Liver (tissue), 9 donors: Measurements from ENCODE around the gene AP1S1. TPM values are rescaled to one million over a fixed set of nuclear protein-coding genes. Genes with fewer than 3 reads are reported as not detected.

Experiments
- DNase-seq: peaks from one replicate; pipeline ENCODE4 v3.0.0-alpha.2; 2017; ENCODE audit warnings: low spot score
- H3K27ac ChIP-seq, 2 donors: one replicate each; pipeline ENCODE4 v1.7.0; 2013; ENCODE audit warnings: inconsistent platforms in 2 of 2, low read length in 2 of 2, control low read depth in 1 of 2, low read depth in 1 of 2, mild to moderate bottlenecking in 1 of 2
- H3K27me3 ChIP-seq, 4 donors: one replicate each; pipeline versions ENCODE4 v1.6.1 to v1.7.0; 2013; ENCODE audit warnings: low read length in 3 of 4, inconsistent platforms in 1 of 4, mild to moderate bottlenecking in 1 of 4, moderate library complexity in 1 of 4; ENCODE audit not compliant: control insufficient read depth in 4 of 4, insufficient read depth in 4 of 4
- H3K36me3 ChIP-seq, 4 donors: one replicate each; pipeline versions ENCODE4 v1.6.1 to v1.7.0; 2013; ENCODE audit warnings: low read length in 3 of 4, mild to moderate bottlenecking in 3 of 4, low read depth in 1 of 4, moderate library complexity in 1 of 4; ENCODE audit not compliant: control insufficient read depth in 4 of 4, insufficient read depth in 3 of 4
- H3K4me1 ChIP-seq, 4 donors: one replicate each; pipeline versions ENCODE4 v1.6.1 to v1.7.0; 2013; ENCODE audit warnings: low read length in 3 of 4, mild to moderate bottlenecking in 3 of 4, moderate library complexity in 1 of 4; ENCODE audit not compliant: control insufficient read depth in 4 of 4, insufficient read depth in 4 of 4
- H3K4me3 ChIP-seq, 3 donors: one replicate each; pipeline versions ENCODE4 v1.6.1 to v1.7.0; 2013; ENCODE audit warnings: low read length in 3 of 3, control low read depth in 1 of 3, low read depth in 1 of 3, mild to moderate bottlenecking in 1 of 3
- H3K9ac ChIP-seq, 2 donors: one replicate each; pipeline ENCODE4 v1.7.0; 2013; ENCODE audit warnings: low read length in 2 of 2, mild to moderate bottlenecking in 2 of 2, moderate library complexity in 2 of 2, control low read depth in 1 of 2, low read depth in 1 of 2
- H3K9me3 ChIP-seq, 4 donors: one replicate each; pipeline versions ENCODE4 v1.6.1 to v1.7.0; 2013; ENCODE audit warnings: low read length in 3 of 4; ENCODE audit not compliant: control insufficient read depth in 4 of 4
- EGR1 ChIP-seq, 2 donors: IDR thresholded peaks; 2 replicates each; pipeline ENCODE4 v1.6.1; 2016 to 2018; ENCODE audit warnings: antibody characterized with exemption in 2 of 2, low read depth in 2 of 2
- FOXA2 ChIP-seq: IDR thresholded peaks from 2 replicates; pipeline ENCODE4 v1.6.1; 2016; ENCODE audit warnings: antibody characterized with exemption
- GABPA ChIP-seq, 2 donors: IDR thresholded peaks in 1 of 2; conservative IDR thresholded peaks in 1 of 2; 2 replicates each; pipeline ENCODE4 v1.6.1; 2016; ENCODE audit warnings: antibody characterized with exemption in 2 of 2, mild to moderate bottlenecking in 1 of 2, moderate library complexity in 1 of 2
- HNF4A ChIP-seq, 2 donors: conservative IDR thresholded peaks; 2 replicates each; pipeline ENCODE4 v1.6.1; 2016; ENCODE audit warnings: antibody characterized with exemption in 2 of 2, mild to moderate bottlenecking in 2 of 2
- HNF4G ChIP-seq: IDR thresholded peaks from 2 replicates; pipeline ENCODE4 v1.6.1; 2016; ENCODE audit warnings: antibody characterized with exemption
- JUND ChIP-seq, 2 donors: IDR thresholded peaks; 2 replicates each; pipeline ENCODE4 v1.6.1; 2016; ENCODE audit warnings: antibody characterized with exemption in 2 of 2
- NR2F2 ChIP-seq: IDR thresholded peaks from 2 replicates; pipeline ENCODE4 v1.6.1; 2016; ENCODE audit warnings: antibody characterized with exemption
- RAD21 ChIP-seq, 2 donors: IDR thresholded peaks; 2 replicates each; pipeline ENCODE4 v1.6.1; 2016; ENCODE audit warnings: antibody characterized with exemption in 2 of 2, mild to moderate bottlenecking in 2 of 2
- RXRA ChIP-seq, 2 donors: IDR thresholded peaks; 2 replicates each; pipeline ENCODE4 v1.6.1; 2017 to 2018; ENCODE audit warnings: antibody characterized with exemption in 2 of 2, mild to moderate bottlenecking in 1 of 2
- SP1 ChIP-seq: IDR thresholded peaks from 2 replicates; pipeline ENCODE4 v1.6.1; 2018; ENCODE audit warnings: antibody characterized with exemption, mild to moderate bottlenecking
- TAF1 ChIP-seq: conservative IDR thresholded peaks from 2 replicates; pipeline ENCODE4 v1.6.1; 2016; ENCODE audit warnings: antibody characterized with exemption, mild to moderate bottlenecking
- YY1 ChIP-seq: IDR thresholded peaks from 2 replicates; pipeline ENCODE4 v1.6.1; 2016; ENCODE audit warnings: antibody characterized with exemption, mild to moderate bottlenecking
- WGBS: extraction: QIAGEN DNeasy Blood & Tissue Kit; methylation state at CpG from one replicate; pipeline ENCODE4 v1.1.7; 2013; 5-methylcytosine and 5-hydroxymethylcytosine counted together
- polyA plus RNA-seq, 2 donors: library from polyadenylated mRNA; stranded (reverse) in 1 of 2; unstranded in 1 of 2; fragments of 200-250 nt in 1 of 2; fragments of >200 nt in 1 of 2; fragmentation: Nextera tagmentation in 1 of 2; extraction: Ambion mirVana in 1 of 2; gene quantifications; one replicate each; pipeline versions ENCODE4 v1.2.1 to v1.2.3, GENCODE V29; 2013 to 2015
- total RNA-seq, 2 donors: library from RNA; depleted of rRNA; stranded (reverse); fragments of >200 nt; gene quantifications; one replicate each; pipeline ENCODE4 v1.2.3, GENCODE V29; 2014
- TF ChIP-seq, protein P1 (sequence below): IDR thresholded peaks from 2 replicates; pipeline ENCODE4 v1.6.1; 2016; ENCODE audit warnings: antibody characterized with exemption
- TF ChIP-seq, protein P2 (sequence below): IDR thresholded peaks from 2 replicates; pipeline ENCODE4 v1.6.1; 2016; ENCODE audit warnings: antibody characterized with exemption
- TF ChIP-seq, protein P3 (sequence below): IDR thresholded peaks from 2 replicates; pipeline ENCODE4 v1.6.1; 2016; ENCODE audit warnings: antibody characterized with exemption, mild to moderate bottlenecking
- TF ChIP-seq, protein P4 (sequence below): IDR thresholded peaks from 2 replicates; pipeline ENCODE4 v1.6.1; 2016; ENCODE audit warnings: antibody characterized with exemption
- donor health status: healthy.
- donor health status: healthy.
- donor health status: healthy.
- donor health status: healthy.
- donor health status: healthy.

The AP1S1 gene
- total and polyA plus RNA-seq, 4 donors: 13.8 to 25.7 (median 22.0) TPM

DNA sequence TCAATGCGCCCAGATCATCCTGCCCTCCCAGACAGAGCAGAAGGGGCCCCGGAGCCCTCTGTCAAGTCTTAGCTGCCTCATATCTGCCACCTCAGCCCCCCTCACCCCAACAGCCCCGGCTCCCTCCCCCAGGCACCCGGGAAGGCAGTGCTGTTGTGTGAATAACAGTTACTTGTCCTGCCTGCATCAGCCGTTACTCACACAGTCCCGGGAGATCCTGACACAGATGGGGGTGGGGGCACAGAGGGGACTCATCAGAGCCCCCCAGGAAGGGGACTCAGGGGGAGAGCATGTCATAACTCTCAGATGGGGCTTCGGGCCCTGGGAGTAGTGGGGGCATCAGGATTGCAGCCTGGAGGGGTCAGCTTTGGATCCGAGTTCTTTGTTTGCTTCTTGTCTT is 39.8 kb upstream of the AP1S1 start:
- no peak for DNase-seq
- no peaks in the 10 kb centered on the region for H3K27me3 ChIP-seq
- no peaks in the 10 kb centered on the region for H3K36me3 ChIP-seq
- H3K4me3 ChIP-seq: no peak overlapping the region
- no peaks in the 10 kb centered on the region for H3K9me3 ChIP-seq
- no peaks in the 10 kb centered on the region for H3K4me1 ChIP-seq
- H3K9ac ChIP-seq: no peak overlapping the region
- no peak overlapping the region for H3K27ac ChIP-seq
- TF ChIP-seq YY1 (no peak), HNF4G (no peak), RXRA (IDR thresholded peaks at IDR 0.05) (no peak), EGR1 (IDR thresholded peaks at IDR 0.05; ENCODE audit: low read depth in 2 of 2) (no peak), NR2F2 (no peak), HNF4A (conservative IDR thresholded peaks at IDR 0.05) (no peak), JUND (IDR thresholded peaks at IDR 0.05) (no peak), FOXA2 (no peak), TAF1 (no peak), GABPA (IDR thresholded peaks at IDR 0.05 in 1 of 2, conservative IDR thresholded peaks at IDR 0.05 in 1 of 2) (no peak), SP1 (no peak)
- TF ChIP-seq, protein P1, sequence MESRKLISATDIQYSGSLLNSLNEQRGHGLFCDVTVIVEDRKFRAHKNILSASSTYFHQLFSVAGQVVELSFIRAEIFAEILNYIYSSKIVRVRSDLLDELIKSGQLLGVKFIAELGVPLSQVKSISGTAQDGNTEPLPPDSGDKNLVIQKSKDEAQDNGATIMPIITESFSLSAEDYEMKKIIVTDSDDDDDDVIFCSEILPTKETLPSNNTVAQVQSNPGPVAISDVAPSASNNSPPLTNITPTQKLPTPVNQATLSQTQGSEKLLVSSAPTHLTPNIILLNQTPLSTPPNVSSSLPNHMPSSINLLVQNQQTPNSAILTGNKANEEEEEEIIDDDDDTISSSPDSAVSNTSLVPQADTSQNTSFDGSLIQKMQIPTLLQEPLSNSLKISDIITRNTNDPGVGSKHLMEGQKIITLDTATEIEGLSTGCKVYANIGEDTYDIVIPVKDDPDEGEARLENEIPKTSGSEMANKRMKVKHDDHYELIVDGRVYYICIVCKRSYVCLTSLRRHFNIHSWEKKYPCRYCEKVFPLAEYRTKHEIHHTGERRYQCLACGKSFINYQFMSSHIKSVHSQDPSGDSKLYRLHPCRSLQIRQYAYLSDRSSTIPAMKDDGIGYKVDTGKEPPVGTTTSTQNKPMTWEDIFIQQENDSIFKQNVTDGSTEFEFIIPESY: no peak
- TF ChIP-seq, protein P2, sequence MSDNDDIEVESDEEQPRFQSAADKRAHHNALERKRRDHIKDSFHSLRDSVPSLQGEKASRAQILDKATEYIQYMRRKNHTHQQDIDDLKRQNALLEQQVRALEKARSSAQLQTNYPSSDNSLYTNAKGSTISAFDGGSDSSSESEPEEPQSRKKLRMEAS: no peak
- TF ChIP-seq, protein P3, sequence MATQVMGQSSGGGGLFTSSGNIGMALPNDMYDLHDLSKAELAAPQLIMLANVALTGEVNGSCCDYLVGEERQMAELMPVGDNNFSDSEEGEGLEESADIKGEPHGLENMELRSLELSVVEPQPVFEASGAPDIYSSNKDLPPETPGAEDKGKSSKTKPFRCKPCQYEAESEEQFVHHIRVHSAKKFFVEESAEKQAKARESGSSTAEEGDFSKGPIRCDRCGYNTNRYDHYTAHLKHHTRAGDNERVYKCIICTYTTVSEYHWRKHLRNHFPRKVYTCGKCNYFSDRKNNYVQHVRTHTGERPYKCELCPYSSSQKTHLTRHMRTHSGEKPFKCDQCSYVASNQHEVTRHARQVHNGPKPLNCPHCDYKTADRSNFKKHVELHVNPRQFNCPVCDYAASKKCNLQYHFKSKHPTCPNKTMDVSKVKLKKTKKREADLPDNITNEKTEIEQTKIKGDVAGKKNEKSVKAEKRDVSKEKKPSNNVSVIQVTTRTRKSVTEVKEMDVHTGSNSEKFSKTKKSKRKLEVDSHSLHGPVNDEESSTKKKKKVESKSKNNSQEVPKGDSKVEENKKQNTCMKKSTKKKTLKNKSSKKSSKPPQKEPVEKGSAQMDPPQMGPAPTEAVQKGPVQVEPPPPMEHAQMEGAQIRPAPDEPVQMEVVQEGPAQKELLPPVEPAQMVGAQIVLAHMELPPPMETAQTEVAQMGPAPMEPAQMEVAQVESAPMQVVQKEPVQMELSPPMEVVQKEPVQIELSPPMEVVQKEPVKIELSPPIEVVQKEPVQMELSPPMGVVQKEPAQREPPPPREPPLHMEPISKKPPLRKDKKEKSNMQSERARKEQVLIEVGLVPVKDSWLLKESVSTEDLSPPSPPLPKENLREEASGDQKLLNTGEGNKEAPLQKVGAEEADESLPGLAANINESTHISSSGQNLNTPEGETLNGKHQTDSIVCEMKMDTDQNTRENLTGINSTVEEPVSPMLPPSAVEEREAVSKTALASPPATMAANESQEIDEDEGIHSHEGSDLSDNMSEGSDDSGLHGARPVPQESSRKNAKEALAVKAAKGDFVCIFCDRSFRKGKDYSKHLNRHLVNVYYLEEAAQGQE: no peak
- 78% methylated on average over 8 of the region's 8 CpGs for WGBS

DNA sequence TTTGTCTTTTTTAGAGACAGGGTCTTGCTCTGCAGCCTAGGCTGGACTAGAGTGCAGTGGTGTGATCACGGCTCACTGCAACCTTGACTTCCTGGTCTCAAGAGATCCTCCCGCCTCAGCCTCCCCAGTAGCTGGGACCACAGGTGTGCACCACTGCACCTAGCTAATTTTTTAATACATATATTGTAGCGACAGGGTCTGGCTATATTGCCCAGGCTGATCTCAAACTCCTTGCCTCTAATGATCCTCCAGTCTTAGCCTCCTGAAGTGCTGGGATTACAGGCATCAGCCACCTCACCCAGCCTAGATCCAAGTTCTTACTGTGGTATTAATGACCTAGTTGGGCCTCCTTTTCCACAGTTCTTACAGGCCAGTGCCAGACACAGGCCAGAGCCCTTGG is 39.1 kb upstream of the AP1S1 start:
- WGBS: 95% methylated on average over 3 of the region's 3 CpGs
- no peak for DNase-seq
- no peaks in the 10 kb centered on the region for H3K9me3 ChIP-seq
- H3K9ac ChIP-seq: no peak overlapping the region
- H3K27ac ChIP-seq: no peak overlapping the region
- no peak overlapping the region for H3K4me3 ChIP-seq
- no peaks in the 10 kb centered on the region for H3K4me1 ChIP-seq
- TF ChIP-seq HNF4G (no peak), SP1 (no peak), RAD21 (IDR thresholded peaks at IDR 0.05) (no peak)
- TF ChIP-seq, protein P3: no peak
- TF ChIP-seq, protein P4, sequence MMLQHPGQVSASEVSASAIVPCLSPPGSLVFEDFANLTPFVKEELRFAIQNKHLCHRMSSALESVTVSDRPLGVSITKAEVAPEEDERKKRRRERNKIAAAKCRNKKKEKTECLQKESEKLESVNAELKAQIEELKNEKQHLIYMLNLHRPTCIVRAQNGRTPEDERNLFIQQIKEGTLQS: no peak
- H3K36me3 ChIP-seq: no peaks in the 10 kb centered on the region
- H3K27me3 ChIP-seq: no peaks in the 10 kb centered on the region
